ENCODE data around the gene UBTD2.

- TF ChIP-seq CTCF (conservative IDR thresholded peaks at IDR 0.05; ENCODE audit: low read depth in 2 of 2) (no peak), POLR2AphosphoS5 (IDR thresholded peaks at IDR 0.05; ENCODE audit: low read depth) (no peak), EZH2phosphoT487 (IDR thresholded peaks at IDR 0.05; ENCODE audit: unreplicated experiment) (no peak), STAT1 (IDR thresholded peaks at IDR 0.05; ENCODE audit: unreplicated experiment) (no peak), CREB1 (CRISPR knock-in tag; IDR thresholded peaks at IDR 0.05; ENCODE audit: low read depth) (no peak)
These were observed 18.6 kb upstream of the UBTD2 start for GRCh38 chr5:172302047-172302710.

Measured in GM23338 (cell line).